Measurements from ENCODE around the gene SNAPC4.
A peak's percentile ranks its signal among the peaks of the same experiment; 100 is the strongest.

The SNAPC4 gene

GRCh38 chr9:136370687-136371532 lies 29.1 kb downstream of the SNAPC4 start:
- DNase-seq, result no peak

GRCh38 chr9:136370037-136370436 lies 29.9 kb downstream of the SNAPC4 start:
- no peak for DNase-seq

GRCh38 chr9:136368190-136368589 lies 31.8 kb downstream of the SNAPC4 start:
- no peak for DNase-seq

- DNase-seq, result no peak
Observed at GRCh38 chr9:136367296-136368145, 32.4 kb downstream of the SNAPC4 start.

- DNase-seq, result no peak
Observed at GRCh38 chr9:136366826-136367225, 33.1 kb downstream of the SNAPC4 start.

- DNase-seq, result no peak
Observed at GRCh38 chr9:136365775-136366222, 34.2 kb downstream of the SNAPC4 start.

- DNase-seq, result peak; percentile 29
Observed at GRCh38 chr9:136364942-136365774, 34.8 kb downstream of the SNAPC4 start.

GRCh38 chr9:136363949-136364748 lies 35.8 kb downstream of the SNAPC4 start:
- DNase-seq, result no peak

GRCh38 chr9:136363106-136363948 lies 36.6 kb downstream of the SNAPC4 start, which contains the start of gene DNLZ:
Gene DNLZ, minus strand, starts transcription at chr9:136363744. Its CDS starts 30 bp downstream, at chr9:136363714.
- peak; percentile 93 for DNase-seq

GRCh38 chr9:136362450-136362784 lies 37.6 kb downstream of the SNAPC4 start:
- peak; percentile 9 for DNase-seq

- DNase-seq, result no peak
Observed at GRCh38 chr9:136361754-136362449, 38.1 kb downstream of the SNAPC4 start.

GRCh38 chr9:136361047-136361753 lies 38.8 kb downstream of the SNAPC4 start:
- DNase-seq, result no peak

- DNase-seq, result no peak
Observed at GRCh38 chr9:136359774-136360718, 39.9 kb downstream of the SNAPC4 start.

- DNase-seq, result no peak
Observed at GRCh38 chr9:136358888-136359287, 41.1 kb downstream of the SNAPC4 start.

- no peak for DNase-seq
Observed at GRCh38 chr9:136358016-136358415, 42.0 kb downstream of the SNAPC4 start.

GRCh38 chr9:136357202-136357725 lies 42.7 kb downstream of the SNAPC4 start:
- no peak for DNase-seq

- no peak for DNase-seq
Observed at GRCh38 chr9:136355616-136356557, 44.1 kb downstream of the SNAPC4 start.
